Keratinocyte (primary cell): ENCODE data around the gene LAMA2. TPM values are rescaled to one million over a fixed set of nuclear protein-coding genes. Genes with fewer than 3 reads are reported as not detected.

Source experiments
- DNase-seq: peaks from one replicate; pipeline ENCODE4 v3.0.0-alpha.2; 2011; ENCODE audit warnings: low read depth, missing footprints, low spot score
- FAIRE-seq: peaks from 2 replicates; lab custom pipeline; 2011; peaks lifted over from hg19 to GRCh38; lab: Jason Lieb, UNC
- H2AFZ ChIP-seq: 2 replicates; pipeline ENCODE4 v1.6.0; 2012; ENCODE audit warnings: low read length, control low read depth, inconsistent platforms; ENCODE audit not compliant: control insufficient read depth
- H3K27ac ChIP-seq: 2 replicates; pipeline ENCODE4 v1.5.1; 2011; ENCODE audit warnings: low read length; ENCODE audit not compliant: control insufficient read depth, insufficient read depth
- H3K27me3 ChIP-seq: 3 replicates; pipeline ENCODE4 v1.6.0; 2011; ENCODE audit warnings: low read length; ENCODE audit not compliant: control insufficient read depth, insufficient read depth; ENCODE audit errors: extremely low read depth
- H3K36me3 ChIP-seq, 2 experiments: 2 replicates in 1 of 2; 3 replicates in 1 of 2; pipeline ENCODE4 v1.5.1; 2011; ENCODE audit warnings: low read length in 2 of 2, mild to moderate bottlenecking in 1 of 2; ENCODE audit not compliant: control insufficient read depth in 2 of 2, insufficient read depth in 2 of 2; ENCODE audit errors: extremely low read depth in 1 of 2
- H3K4me1 ChIP-seq: 3 replicates; pipeline ENCODE4 v1.5.1; 2011; ENCODE audit warnings: low read length; ENCODE audit not compliant: control insufficient read depth, insufficient read depth; ENCODE audit errors: extremely low read depth
- H3K4me2 ChIP-seq: 3 replicates; pipeline ENCODE4 v1.6.0; 2011; ENCODE audit warnings: low read depth, low read length; ENCODE audit not compliant: control insufficient read depth, insufficient read depth; ENCODE audit errors: extremely low read depth
- H3K4me3 ChIP-seq, 3 experiments: fragments of 200-600 bp in 1 of 3; sonication (generic) in 1 of 3; 2 replicates in 2 of 3; 3 replicates in 1 of 3; pipeline ENCODE4 v1.5.1; 2011 to 2016; ENCODE audit warnings: low read length in 3 of 3, mild to moderate bottlenecking in 3 of 3, control low read depth in 2 of 3, inconsistent platforms in 1 of 3, low read depth in 1 of 3, mixed read lengths in 1 of 3, mixed run types in 1 of 3, moderate library complexity in 1 of 3; ENCODE audit not compliant: control insufficient read depth in 2 of 3, insufficient read depth in 2 of 3; ENCODE audit errors: extremely low read depth in 1 of 3
- H3K79me2 ChIP-seq: 2 replicates; pipeline ENCODE4 v1.6.0; 2012; ENCODE audit warnings: low read length; ENCODE audit not compliant: control insufficient read depth, insufficient read depth
- H3K9ac ChIP-seq: 3 replicates; pipeline ENCODE4 v1.6.0; 2011; ENCODE audit warnings: low read length; ENCODE audit not compliant: control insufficient read depth, insufficient read depth; ENCODE audit errors: extremely low read depth
- H3K9me1 ChIP-seq: 3 replicates; pipeline ENCODE4 v1.6.0; 2011; ENCODE audit warnings: low read length; ENCODE audit not compliant: control insufficient read depth, insufficient read depth; ENCODE audit errors: extremely low read depth
- H3K9me3 ChIP-seq: 2 replicates; pipeline ENCODE4 v1.5.1; 2012; ENCODE audit warnings: low read depth, low read length; ENCODE audit not compliant: control insufficient read depth
- H4K20me1 ChIP-seq: 3 replicates; pipeline ENCODE4 v1.6.0; 2011; ENCODE audit warnings: low read length; ENCODE audit not compliant: control insufficient read depth, insufficient read depth; ENCODE audit errors: extremely low read depth
- EZH2 ChIP-seq: IDR thresholded peaks from one replicate; pipeline ENCODE4 v1.6.1; 2012; ENCODE audit warnings: inconsistent platforms, mild to moderate bottlenecking, low read length, moderate library complexity
- dilution Hi-C: fragments of 300-500 bp; cut with MboI; formaldehyde crosslinking; loops from one replicate; pipeline ENCODE4 v1.7.0; 2020; ENCODE audit warnings: low sequenced_read_pairs; ENCODE audit not compliant: extremely low pct_ligation_motif_present
- polyA plus RNA-seq, 5 experiments: library from polyadenylated mRNA; depleted of rRNA in 3 of 5; stranded (reverse) in 3 of 5; stranded (forward) in 1 of 5; unstranded in 1 of 5; fragments of >200 nt; gene quantifications; 1 replicate in 1 of 5; 2 replicates in 3 of 5; 3 replicates in 1 of 5; pipeline versions ENCODE4 v1.2.1 to v1.2.3, GENCODE V29; 2011 to 2012; ENCODE audit warnings: missing spikeins in 2 of 5, low read depth in 1 of 5, low replicate concordance in 1 of 5
- TF ChIP-seq, protein P1 (sequence below), 3 experiments: IDR thresholded peaks in 1 of 3; conservative IDR thresholded peaks in 1 of 3; optimal IDR thresholded peaks in 1 of 3; 2 replicates in 2 of 3; 3 replicates in 1 of 3; pipeline versions ENCODE3 to v1.5.1; 2011; ENCODE audit warnings: low read length in 3 of 3, mild to moderate bottlenecking in 3 of 3, moderate library complexity in 2 of 3, control low read depth in 1 of 3, inconsistent platforms in 1 of 3; ENCODE audit not compliant: insufficient read depth in 2 of 3; ENCODE audit errors: extremely low read depth in 1 of 3

LAMA2 gene
- polyA plus RNA-seq, 1 donor (not counting 4 experiments of a cell fraction or from before 2014, with no cell fraction given): 1.4 TPM

- DNase-seq (no peak), FAIRE-seq (no peak)
- Histone ChIP-seq H3K4me1 (no peaks in the 10 kb centered on the region), H3K27ac (no peak overlapping the region), H3K27me3 (peaks cover 21% of the 10 kb centered on the region), H3K4me3 (no peak overlapping the region), H3K4me2 (no peak overlapping the region), H2AFZ (no peak overlapping the region), H3K79me2 (no peaks in the 10 kb centered on the region), H3K36me3 (no peaks in the 10 kb centered on the region), H3K9me1 (no peaks in the 10 kb centered on the region), H3K9ac (no peak overlapping the region), H3K9me3 (no peaks in the 10 kb centered on the region), H4K20me1 (no peaks in the 10 kb centered on the region)
- TF ChIP-seq, protein P1, sequence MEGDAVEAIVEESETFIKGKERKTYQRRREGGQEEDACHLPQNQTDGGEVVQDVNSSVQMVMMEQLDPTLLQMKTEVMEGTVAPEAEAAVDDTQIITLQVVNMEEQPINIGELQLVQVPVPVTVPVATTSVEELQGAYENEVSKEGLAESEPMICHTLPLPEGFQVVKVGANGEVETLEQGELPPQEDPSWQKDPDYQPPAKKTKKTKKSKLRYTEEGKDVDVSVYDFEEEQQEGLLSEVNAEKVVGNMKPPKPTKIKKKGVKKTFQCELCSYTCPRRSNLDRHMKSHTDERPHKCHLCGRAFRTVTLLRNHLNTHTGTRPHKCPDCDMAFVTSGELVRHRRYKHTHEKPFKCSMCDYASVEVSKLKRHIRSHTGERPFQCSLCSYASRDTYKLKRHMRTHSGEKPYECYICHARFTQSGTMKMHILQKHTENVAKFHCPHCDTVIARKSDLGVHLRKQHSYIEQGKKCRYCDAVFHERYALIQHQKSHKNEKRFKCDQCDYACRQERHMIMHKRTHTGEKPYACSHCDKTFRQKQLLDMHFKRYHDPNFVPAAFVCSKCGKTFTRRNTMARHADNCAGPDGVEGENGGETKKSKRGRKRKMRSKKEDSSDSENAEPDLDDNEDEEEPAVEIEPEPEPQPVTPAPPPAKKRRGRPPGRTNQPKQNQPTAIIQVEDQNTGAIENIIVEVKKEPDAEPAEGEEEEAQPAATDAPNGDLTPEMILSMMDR (optimal IDR thresholded peaks at IDR 0.05 in 1 of 3, IDR thresholded peaks at IDR 0.05 in 1 of 3, conservative IDR thresholded peaks at IDR 0.05 in 1 of 3; ENCODE audit: extremely low read depth in 1 of 3, insufficient read depth in 2 of 3, low read length in 3 of 3): no peak
- no peak for TF ChIP-seq EZH2
- dilution Hi-C loops: no loop called here
Observed at GRCh38 chr6:128925765-128926164, 42.8 kb downstream of the LAMA2 start.

GRCh38 chr6:128929869-128930268, 46.9 kb downstream of the LAMA2 start:
- FAIRE-seq: no peak
- Histone ChIP-seq H3K4me3 (no peak overlapping the region), H3K79me2 (no peaks in the 10 kb centered on the region), H3K4me1 (no peaks in the 10 kb centered on the region), H3K27ac (no peak overlapping the region), H3K9me1 (no peaks in the 10 kb centered on the region), H3K36me3 (no peaks in the 10 kb centered on the region), H2AFZ (no peak overlapping the region), H3K9me3 (no peaks in the 10 kb centered on the region), H4K20me1 (no peaks in the 10 kb centered on the region), H3K27me3 (peaks cover 21% of the 10 kb centered on the region), H3K4me2 (no peak overlapping the region), H3K9ac (no peak overlapping the region)
- dilution Hi-C loops: no loop called here
- DNase-seq: no peak
- TF ChIP-seq, protein P1 (optimal IDR thresholded peaks at IDR 0.05 in 1 of 3, IDR thresholded peaks at IDR 0.05 in 1 of 3, conservative IDR thresholded peaks at IDR 0.05 in 1 of 3; ENCODE audit: extremely low read depth in 1 of 3, insufficient read depth in 2 of 3, low read length in 3 of 3): no peak
- no peak for TF ChIP-seq EZH2
